DOHH2 (cell line): ENCODE results near the gene TMEM88.

Experiments
- CTCF ChIP-seq: fragments of 200-600 bp; sonication (generic); IDR thresholded peaks from one replicate; pipeline ENCODE4 v1.5.1; 2014; ENCODE audit warnings: antibody characterized with exemption, mild to moderate bottlenecking, low read depth, low read length; ENCODE audit not compliant: poor library complexity, severe bottlenecking
- EZH2phosphoT487 ChIP-seq: fragments of 200-600 bp; sonication (generic); IDR thresholded peaks from 2 replicates; pipeline ENCODE4 v1.6.1; 2017; ENCODE audit warnings: borderline replicate concordance, mild to moderate bottlenecking, antibody characterized with exemption, low read length, moderate library complexity, mixed read lengths

GRCh38 chr17:7852919-7853690 is 1.8 kb upstream of the TMEM88 start:
- no peak for TF ChIP-seq CTCF
- no peak for TF ChIP-seq EZH2phosphoT487
